Measurements from ENCODE around the gene PAPSS1.
"Not testable (repeated sequence)": the region's sequence is repeated elsewhere in the genome, so short reads cannot be mapped to it uniquely, and the experiment has no call there.

The PAPSS1 gene

DNA sequence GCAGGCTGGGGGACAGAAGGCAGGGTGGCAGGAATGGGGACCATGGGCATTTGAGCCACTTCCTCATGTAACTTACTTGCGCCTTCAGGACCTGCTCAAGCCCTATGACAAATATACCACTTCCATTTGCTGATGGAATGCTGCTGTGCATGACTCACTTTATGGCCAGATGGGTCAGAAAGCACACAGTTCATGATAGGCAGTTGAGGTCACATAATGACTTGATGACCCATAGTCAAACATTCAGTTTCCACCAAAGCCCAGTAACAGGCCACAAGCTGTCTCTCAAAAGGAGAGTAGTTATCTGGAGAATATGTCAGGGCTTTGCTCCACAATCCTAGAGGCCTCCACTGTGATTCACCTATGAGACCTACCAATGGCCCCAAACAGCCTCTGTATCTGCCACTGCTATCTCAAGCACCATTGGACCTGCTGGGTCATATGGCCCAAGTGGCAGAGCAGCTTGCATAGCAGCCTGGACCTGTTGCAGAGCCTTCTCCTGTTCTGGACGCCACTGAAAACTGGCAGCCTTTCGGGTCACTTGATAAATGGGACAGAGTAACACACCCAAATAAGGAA lies 5.3 kb upstream of the PAPSS1 start:
- FAIRE-seq, result no peak

DNA sequence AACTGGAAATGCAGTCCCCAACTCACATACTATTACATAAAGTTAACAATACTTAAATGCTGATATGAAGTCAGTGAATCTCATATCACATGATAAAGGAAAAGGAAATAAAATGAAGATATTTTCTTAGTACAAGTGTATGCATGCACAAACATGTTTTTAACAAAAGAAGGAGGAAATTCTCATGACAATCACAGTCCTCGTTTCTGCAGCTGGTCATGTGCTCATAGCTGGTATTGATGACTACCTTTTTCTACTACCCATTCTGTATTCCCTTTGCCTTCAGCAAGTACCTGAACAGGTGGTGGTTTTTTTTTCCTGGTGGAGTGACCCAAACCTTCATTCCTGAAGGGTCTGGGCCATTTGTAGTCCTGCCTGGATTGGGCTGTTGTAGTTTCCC lies 3.3 kb upstream of the PAPSS1 start:
- not testable (repeated sequence) for FAIRE-seq

DNA sequence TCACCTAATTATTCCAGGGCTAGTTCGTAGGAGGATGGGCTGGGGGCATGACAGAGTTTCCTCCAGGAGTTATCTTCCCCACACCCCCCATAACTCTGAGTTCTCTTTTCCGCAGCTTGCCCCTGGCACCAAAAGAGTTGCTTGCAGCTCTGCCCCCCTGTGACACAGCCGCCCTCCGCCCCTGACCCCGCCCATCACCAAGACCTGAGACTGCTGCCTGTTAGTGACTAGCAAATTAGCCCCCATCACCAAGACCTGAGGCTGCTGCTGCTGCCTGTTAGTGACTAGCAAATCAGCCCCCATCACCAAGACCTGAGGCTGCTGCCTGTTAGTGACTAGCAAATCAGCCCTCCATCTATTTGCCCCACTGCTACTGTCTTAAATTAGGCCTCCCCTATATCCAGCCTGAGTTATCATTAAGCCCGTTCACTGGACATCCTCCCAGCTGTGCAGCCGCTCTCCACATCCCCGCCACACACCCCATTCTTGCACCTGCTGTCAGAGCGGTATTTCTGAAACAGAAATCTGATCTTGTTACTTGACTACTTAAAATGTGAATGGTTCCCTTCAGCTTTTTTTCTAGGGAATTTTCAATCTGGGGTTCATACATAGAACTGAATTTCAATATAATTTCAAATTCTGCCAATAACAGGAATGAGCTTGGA lies 1.5 kb upstream of the PAPSS1 start:
- FAIRE-seq, result no peak

DNA sequence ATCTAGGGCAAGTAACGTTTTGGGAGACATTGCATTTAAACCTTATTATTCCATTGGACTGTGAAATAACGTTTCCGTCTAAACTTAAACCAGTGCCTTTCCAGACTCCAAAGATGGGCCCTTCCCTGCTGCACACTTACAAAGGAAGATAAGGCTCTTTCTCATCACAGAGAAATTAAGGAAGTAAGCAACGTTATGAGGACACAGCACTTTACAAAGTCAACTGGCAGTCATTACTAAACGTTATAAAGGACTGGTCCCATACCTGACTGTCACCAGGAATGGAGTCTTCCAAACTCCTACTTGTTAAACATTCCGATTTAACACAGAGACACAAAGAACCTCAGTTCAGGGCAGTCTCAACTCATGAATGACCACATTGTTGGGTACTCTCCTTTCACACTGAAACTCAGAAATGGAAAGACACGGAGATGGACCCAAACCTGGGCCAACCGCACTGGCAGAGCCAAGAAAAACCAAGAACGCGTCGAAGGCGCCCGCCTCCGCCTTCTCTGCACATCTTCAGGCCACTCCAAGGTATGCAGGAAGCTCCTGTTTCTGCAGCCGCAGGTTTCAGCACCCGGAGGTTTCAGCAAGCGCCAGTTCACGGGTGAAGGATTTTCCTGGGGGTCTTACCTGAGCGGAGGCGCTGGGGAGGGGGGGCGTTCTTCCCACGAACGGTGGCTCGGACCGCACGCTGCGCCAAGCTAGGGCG lies 670 bp downstream of the PAPSS1 start:
- no peak for FAIRE-seq

DNA sequence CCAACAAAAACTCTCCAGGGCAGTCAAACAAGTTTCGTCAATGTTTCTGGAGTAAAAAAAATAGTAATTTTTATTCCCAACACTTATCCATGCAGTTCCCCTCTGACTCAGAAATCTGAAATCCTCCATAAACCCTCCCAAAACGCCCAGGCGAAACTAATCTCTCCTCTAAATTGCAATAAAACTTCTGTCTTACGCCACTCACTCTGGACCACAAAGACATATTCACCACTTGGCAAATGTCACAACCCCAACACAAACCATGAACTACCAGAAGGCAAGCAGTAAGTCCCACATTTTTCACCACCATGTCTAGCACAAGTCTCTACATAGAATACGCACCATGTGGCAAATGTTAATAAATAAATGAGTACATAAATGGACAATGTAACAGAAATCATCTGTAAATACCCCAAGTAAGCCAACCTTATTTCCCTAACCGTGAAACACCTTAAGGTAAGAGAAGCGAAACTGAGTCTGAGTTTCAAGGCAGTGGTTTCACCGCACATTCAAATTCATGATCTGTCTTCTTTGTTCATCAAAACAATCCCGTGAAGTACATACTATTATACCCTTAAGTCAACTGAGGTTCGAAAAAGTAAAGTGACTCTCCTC lies 1.6 kb downstream of the PAPSS1 start:
- FAIRE-seq, result no peak

DNA sequence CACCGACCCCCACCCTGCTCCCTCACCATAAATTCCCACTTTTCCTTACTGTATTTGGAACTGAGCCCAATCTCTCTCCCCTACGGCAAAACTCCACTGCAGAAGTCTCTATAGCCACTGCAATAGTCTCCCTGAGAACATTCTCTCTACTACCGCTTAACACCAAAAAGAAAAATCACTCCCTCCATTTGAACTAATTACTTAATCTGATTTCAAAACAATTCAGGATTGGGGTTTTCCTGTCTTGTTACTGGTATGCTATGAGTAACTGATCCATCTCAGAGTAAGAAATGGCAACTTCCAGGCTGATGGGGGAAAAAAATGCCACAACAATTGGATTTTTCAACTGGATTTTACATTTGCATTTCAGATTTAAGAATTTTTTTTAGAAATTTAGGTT lies 5.8 kb downstream of the PAPSS1 start:
- FAIRE-seq, result no peak

DNA sequence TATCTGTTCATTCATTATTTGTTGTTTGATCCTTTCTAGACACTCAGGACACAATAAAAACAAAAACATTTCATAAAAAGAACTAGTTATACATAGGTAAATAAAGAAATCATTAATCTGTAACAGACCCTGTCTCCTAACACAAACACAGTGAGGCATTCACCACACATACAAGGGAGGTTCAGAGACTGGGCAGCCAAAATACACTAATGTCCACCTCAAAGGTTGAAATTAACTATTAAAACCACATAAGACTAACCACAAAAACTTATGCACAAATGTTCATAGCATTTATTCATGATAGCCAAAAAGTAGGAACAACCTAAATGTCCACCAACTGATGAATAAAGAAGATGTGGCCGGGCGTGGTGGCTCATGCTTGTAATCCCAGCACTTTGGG lies 7.8 kb downstream of the PAPSS1 start:
- no peak for FAIRE-seq

DNA sequence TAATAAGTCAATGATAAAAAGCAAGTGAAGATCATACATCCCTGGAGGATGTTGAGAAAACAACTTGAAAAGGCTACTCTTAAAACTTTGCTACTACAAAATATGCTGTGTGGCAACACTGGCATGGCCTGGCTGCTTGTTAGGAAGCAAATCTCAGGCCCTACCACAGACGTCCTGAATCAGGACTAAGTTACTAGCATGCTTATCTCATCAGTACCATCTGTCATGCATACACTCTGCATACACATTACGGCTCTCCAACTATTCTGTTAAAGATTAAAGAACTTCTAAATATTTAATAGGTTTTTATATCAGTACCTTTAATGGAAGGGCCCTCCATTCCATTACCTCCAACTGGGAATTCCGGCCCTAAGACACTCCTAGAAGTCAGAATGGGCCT lies 8.2 kb downstream of the PAPSS1 start:
- no peak for FAIRE-seq

DNA sequence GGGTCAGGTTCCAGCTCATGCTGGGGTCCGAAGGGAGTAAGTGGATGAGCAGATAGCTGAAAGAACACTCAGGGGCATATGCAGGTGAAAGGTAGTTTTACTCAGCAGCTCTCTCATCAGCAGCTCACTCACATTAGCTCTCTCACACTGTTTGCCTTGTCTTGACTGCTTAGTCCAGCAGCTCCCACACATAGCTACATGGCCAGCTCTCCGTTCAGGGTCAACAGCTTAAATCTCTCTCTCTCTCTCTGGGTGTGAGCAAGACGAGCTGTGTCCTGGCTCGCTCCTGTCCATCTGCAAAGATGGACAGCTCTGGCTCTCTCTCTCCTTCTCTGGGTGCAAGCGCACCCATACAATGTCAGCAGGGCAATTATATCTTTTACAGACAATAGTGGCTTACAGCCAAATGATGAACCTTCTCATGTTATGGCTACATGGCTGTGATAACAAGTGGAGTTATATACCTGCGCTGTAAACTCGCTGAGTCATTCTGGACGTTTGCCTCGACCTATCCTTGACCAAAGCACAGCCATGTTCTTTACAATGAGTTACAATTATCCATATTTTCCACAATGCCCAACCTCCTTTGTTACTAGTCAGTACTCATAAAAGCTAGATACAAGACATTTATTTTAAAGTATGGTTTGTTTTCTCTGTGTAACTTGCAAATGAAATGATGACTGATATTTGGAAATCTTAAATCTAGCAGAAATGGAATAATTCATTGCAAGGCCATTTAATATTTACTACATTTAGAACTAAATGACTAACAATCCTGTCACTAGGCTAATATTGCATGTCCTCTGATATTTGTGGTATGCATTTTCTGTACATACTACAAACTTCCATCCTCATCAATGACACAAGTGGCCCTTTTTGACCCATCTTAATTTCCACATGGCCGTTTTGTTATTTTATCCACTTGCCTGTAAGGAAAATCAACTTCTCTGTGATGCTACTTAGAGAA lies 9.3 kb downstream of the PAPSS1 start:
- FAIRE-seq, result no peak

DNA sequence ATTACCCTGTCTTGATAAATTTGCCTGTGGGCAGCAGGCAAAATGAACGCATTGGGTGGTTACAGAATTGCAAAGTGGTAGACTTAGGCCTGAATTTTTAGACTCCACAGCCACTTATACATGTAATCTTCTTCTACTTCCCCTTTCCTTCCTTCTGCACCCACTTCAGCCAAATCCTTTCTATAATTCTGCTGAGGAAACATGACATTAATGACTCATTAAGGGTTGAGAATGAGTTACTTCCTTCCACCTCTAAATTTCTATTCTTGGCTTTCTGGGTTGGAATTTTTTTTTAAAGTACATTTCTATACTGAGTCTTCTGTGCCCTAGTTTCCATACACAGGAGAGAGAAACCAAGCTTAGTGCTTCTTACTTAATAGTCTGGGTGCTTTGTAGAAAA lies 10.1 kb downstream of the PAPSS1 start:
- no peak for FAIRE-seq

DNA sequence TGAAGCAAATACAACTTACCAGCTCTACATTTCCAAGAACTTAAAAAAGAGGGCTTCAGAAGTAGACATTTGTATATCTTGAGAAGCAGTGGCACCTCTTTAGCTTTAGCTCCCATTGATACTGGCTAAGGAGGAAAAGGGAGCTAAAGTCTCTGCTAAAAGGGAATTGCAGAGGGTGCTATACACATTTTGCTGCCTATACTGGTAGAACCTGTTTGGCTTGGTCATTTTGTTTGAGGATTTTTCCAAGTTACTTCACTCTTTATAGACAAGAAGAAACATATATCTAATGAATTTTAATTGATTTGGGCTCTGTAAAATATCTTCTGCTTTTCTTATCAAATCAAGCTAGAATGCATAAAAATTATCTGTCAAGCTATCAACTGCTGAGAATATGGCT lies 11.8 kb downstream of the PAPSS1 start:
- no peak for FAIRE-seq

DNA sequence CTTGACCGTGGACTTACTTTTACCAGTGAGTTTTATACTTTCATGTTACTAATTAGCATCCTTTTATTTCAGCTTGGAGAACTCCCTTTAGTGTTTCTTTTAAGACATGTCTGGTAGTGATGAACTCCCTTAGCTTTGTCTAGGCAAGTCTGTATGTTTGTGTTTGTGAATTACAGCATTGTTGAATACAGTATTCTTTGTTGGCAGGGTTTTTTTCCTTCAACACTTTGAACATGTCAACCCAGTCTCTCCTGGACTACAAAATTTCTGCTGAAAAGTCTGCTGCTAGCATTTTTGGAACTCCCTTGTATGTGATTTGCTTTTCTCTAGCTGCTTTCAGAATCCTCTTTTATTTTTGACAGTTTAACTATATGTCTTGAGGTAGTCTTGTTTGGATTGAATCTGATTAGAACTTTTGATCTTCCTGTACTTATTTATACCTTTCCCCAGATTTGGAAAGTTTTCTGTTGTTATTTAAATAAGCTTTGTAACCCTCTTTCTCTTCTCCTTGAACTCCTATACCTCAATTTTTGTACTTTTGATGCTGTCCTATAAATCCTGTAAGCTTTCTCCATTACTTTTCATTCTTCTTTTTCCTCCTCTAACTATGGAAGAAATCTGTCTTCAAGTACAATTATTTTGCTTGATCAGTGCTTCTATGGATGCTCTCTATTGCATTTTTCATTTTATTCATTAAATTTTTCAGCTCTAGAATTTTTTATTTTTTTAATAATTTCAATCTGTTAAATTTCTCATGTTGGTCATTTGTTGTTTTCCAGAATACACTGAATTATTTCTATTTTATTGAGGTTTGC lies 14.1 kb downstream of the PAPSS1 start:
- no peak for FAIRE-seq

DNA sequence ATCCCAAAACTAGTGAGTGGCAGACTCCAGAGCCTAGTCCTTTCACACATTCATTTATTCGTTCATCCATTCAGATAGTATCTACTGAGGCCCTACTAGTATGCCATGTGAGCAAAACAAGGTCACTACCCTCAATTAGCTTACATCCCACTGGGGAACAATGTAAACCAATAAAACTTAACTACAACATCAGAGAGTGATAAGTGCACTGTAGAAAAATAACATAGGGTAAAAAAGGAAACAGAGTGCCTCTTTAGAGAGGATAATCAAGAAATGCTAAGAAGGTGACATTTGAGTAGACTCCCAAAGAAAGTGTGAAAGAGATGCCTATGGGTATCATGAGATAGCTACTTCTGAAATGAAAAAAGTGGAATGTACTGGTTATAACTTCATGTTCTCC lies 18.5 kb downstream of the PAPSS1 start:
- FAIRE-seq, result no peak

DNA sequence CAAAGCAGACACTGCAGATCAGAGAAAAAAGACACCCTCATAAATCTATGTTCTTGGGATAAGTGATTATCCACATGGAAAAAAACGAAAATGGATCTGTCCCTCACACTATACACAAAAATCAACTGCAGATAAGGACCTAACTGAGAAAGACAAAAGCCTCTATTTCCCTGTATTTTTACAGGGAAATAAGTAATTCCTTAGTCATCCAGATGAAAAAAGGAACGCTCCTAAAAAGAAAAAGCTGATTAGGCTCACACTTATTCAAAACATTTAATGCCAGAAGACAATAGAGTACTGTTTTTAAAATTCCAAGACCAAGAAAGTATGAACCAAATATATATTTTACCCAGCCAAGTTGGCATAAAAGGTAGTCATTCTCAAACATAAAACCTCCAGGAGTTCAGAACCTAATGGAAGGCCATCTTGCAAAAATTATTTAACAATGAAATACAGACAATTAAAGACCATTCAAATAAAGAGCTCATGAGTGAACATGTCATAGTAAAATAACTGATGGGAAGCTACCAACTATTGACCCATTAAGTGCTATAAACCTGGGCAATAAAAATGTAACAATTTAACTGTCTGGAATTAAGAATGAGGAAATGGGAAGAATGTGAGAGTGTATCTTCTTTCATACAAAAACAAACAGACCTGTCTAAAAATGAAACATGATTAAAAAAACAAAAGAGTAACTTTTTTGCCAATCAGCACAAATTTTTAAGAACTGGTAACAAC lies 20.4 kb downstream of the PAPSS1 start:
- FAIRE-seq, result no peak

DNA sequence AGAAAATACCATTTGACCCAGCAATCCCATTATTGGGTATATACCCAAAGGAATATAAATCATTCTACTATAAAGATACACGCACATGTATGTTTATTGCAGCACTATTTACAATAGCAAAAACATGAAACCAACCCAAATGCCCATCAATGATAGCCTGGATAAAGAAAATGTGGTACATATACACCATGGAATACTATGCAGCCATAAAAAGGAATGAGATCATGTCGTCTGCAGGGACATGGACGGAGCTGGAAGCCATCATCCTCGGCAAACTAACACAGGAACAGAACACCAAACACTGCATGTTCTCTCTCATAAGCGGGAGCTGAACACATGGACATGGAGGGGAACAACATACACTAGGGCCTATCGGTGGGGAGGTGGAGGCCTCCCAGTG lies 23.8 kb downstream of the PAPSS1 start:
- FAIRE-seq, result not testable (repeated sequence)

DNA sequence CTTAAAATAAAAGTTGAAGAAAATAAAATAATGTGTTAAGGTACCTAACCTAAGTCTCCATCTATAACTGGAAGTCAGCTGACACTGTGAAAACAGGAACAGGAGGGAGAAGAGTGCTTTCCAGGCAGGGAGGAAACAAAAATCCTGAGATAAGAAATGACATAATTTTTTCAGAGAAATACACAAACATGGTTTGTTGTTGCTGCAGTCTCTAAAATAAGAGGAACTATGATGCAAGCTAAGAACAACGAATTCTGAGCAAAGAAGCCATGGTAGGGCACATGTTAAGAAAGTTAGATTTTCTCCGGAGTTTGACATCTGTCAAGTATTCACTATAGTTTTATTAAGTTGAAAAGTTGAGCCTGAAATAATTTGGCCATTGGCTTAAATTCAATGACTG lies 26.9 kb downstream of the PAPSS1 start:
- FAIRE-seq, result no peak

DNA sequence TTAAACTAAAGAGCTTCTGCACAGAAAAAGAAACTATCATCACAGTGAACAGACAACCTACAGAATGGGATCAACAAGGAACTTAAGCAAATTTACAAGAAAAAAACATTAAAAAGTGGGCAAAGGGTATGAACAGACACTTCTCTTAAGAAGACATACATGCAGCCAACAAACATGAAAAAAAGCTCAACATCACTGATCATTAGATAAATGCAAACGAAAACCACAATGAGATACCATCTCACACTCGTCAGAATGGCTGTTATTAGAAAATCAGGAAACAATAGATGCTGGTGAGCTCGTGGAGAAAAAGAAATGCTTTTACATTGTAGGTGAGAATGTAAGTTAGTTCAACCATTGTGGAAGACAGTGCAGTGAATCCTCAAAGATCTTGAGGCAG lies 27.8 kb downstream of the PAPSS1 start:
- FAIRE-seq, result no peak

DNA sequence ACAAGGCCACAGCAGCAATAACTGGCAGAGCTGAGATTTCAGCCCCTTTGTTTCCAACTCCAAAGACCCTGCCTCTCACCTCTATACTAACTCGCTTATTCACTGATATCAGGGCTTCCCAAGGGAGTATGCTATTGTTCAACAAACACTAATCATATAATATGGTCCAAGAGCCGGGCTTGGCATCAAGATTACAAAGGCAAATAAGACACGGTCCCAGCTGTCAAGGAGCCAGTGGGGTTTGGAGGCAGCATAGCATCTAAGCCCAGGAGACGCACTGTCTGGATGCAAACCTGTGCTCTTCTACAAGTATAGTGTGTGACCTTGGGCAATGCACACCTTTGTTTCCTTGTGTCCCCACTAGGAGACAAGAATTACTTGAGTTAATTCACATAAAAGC lies 28.7 kb downstream of the PAPSS1 start:
- FAIRE-seq, result no peak

DNA sequence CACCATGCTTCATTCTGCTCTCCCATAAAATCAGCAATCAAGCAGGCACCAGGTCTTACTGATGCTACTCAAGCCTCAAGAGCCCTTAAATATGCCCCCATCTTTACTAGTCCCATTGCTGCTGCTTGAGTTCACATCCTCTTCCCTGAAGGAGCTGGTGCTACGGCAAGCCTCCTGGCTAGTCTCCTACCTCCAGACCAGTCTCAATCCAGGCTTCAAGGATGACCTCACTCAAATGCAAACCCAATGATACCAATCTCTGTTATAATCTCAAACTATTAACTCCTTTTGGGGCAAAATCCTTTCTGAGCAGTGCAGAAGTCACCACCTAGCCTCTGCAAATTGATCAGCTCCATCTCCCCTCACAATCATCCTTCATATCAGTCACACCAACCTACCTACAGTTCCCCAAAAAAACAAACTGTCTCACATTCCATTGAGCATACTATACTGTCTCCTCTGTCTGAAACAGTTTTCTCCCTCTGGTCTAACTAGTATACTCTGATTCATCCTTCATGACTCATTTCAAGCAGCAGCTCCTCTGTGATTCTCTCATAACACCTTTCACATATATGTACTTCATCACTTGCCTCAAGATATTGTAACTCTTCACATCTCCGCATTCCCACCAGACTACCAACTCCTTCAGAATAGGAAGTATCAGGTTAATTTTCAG lies 30.0 kb downstream of the PAPSS1 start:
- no peak for FAIRE-seq

DNA sequence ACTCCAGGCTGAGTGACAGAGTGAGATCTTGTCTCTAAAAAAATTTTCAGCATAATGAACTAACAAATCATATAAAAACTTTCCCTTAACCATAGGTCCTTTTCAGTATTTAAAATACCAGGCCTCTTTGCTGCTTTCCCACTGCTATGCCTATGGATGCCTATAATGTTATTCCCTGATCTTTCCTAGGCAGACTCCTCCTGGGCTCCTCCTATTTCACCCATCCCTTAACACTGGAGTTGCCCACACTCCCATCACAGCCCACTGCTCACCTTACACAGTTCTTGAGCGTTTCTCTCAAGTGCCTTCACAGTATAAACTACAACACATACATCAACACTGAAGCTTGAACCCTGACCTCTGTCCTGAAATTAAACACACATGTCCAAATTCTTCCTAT lies 31.6 kb downstream of the PAPSS1 start:
- FAIRE-seq, result no peak

DNA sequence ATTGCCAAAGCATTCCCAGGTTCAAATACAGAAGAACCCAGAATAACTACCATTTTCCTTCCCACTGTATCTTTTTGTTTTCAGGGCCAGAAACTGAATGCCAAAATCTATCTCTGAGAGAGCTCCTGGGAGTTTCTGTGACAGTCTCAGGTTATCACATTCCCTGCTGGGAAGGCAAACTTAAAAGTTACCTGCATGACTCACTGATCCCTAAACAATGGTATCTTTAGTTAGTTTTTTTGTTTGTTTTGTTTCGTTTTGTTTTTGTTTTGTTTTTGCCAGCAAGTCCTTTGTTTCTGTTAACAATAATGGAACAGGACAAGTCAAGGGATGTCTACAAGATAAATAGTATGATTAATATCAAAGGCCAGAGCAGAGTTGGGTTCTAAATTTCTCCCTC lies 34.3 kb downstream of the PAPSS1 start:
- FAIRE-seq, result no peak

Data from TTC549 (cell line).